Adipose tissue (tissue), 3 donors: ENCODE data around the gene SRRM1. TPM values are rescaled to one million over a fixed set of nuclear protein-coding genes. Genes with fewer than 3 reads are reported as not detected.
"Not testable (repeated sequence)": the region's sequence is repeated elsewhere in the genome, so short reads cannot be mapped to it uniquely, and the experiment has no call there.

ENCODE experiments used
- H3K27ac ChIP-seq: one replicate; pipeline ENCODE4 v1.5.1; 2013; ENCODE audit warnings: low read depth, low read length
- whole genome bisulfite sequencing, 3 donors: extraction: QIAGEN DNeasy Blood & Tissue Kit; methylation state at CpG; one replicate each; pipeline ENCODE4 v1.1.7; 2013; 5-methylcytosine and 5-hydroxymethylcytosine counted together
- polyA plus RNA-seq, 3 donors: library from polyadenylated mRNA; stranded (reverse); fragments of 200-250 nt; gene quantifications; one replicate each; pipeline ENCODE4 v1.2.3, GENCODE V29; 2013
- donor health status: healthy with polysubstance abuse.
- donor health status: Bipolar disorder and iron deficiency.
- donor health status: healthy.

Gene SRRM1
- polyA plus RNA-seq, 3 donors, result 25.3 to 35.1 (median 28.6) TPM

- WGBS, 3 donors, result 25 to 34% (median 32%) methylated on average over 18 of the region's 18 CpGs
- H3K27ac ChIP-seq, result no peak overlapping the region
These were observed 62.4 kb downstream of the SRRM1 start for GRCh38 chr1:24705260-24706073.

- not testable (repeated sequence) for H3K27ac ChIP-seq
- 94 to 96% (median 95%) methylated on average over 9 of the region's 9 CpGs for WGBS, 3 donors
These were observed 62.9 kb downstream of the SRRM1 start for GRCh38 chr1:24706074-24706389.

- H3K27ac ChIP-seq, result no peak overlapping the region
- 81 to 88% (median 87%) methylated on average over 3 to 4 of the region's 4 CpGs for WGBS, 3 donors
These were observed 64.6 kb downstream of the SRRM1 start for GRCh38 chr1:24707687-24708086.

- WGBS, 3 donors, result 66 to 85% (median 84%) methylated on average over 4 of the region's 4 CpGs
- H3K27ac ChIP-seq, result no peak overlapping the region
These were observed 65.8 kb downstream of the SRRM1 start for GRCh38 chr1:24708938-24709337.

- WGBS, 3 donors, result 75 to 89% (median 81%) methylated on average over 5 of the region's 5 CpGs
- H3K27ac ChIP-seq, result no peak overlapping the region
These were observed 66.8 kb downstream of the SRRM1 start for GRCh38 chr1:24709791-24710441.

GRCh38 chr1:24711329-24711728 lies 68.2 kb downstream of the SRRM1 start:
- no peak overlapping the region for H3K27ac ChIP-seq
- WGBS, 3 donors, result 66 to 94% (median 90%) methylated on average over 4 of the region's 4 CpGs

GRCh38 chr1:24713176-24713575 lies 70.1 kb downstream of the SRRM1 start:
- WGBS, 3 donors, result 88 to 96% (median 94%) methylated on average over 4 of the region's 4 CpGs

GRCh38 chr1:24713736-24714135 lies 70.6 kb downstream of the SRRM1 start:
- no peak overlapping the region for H3K27ac ChIP-seq
- 71 to 83% (median 74%) methylated on average over 5 of the region's 5 CpGs for WGBS, 3 donors

More at GRCh38 chr1:24713176-24713575, 70.1 kb downstream of the SRRM1 start:
- no peak overlapping the region for H3K27ac ChIP-seq

- WGBS, 3 donors, result 88 to 93% (median 90%) methylated on average over 6 to 8 of the region's 8 CpGs
- H3K27ac ChIP-seq, result no peak overlapping the region
These were observed 71.9 kb downstream of the SRRM1 start for GRCh38 chr1:24714859-24715520.

GRCh38 chr1:24715658-24716057 lies 72.6 kb downstream of the SRRM1 start:
- WGBS, 3 donors, result 95 to 97% (median 96%) methylated on average over 7 of the region's 7 CpGs
- H3K27ac ChIP-seq, result no peak overlapping the region

- 79 to 89% (median 86%) methylated on average over 8 of the region's 8 CpGs for WGBS, 3 donors
- H3K27ac ChIP-seq, result no peak overlapping the region
These were observed 75.0 kb downstream of the SRRM1 start for GRCh38 chr1:24717887-24718650.

- no peak overlapping the region for H3K27ac ChIP-seq
- 31 to 75% (median 36%) methylated on average over 12 of the region's 12 CpGs for WGBS, 3 donors
These were observed 77.0 kb downstream of the SRRM1 start for GRCh38 chr1:24720152-24720551.

GRCh38 chr1:24721533-24721932 lies 78.4 kb downstream of the SRRM1 start:
- no peak overlapping the region for H3K27ac ChIP-seq
- WGBS, 3 donors, result 88 to 94% (median 94%) methylated on average over 21 to 31 of the region's 31 CpGs

- 83 to 89% (median 88%) methylated on average over 21 of the region's 21 CpGs for WGBS, 3 donors
- not testable (repeated sequence) for H3K27ac ChIP-seq
These were observed 79.3 kb downstream of the SRRM1 start for GRCh38 chr1:24722073-24723035.
